ENCODE data around the gene DUSP21. TPM values are rescaled to one million over a fixed set of nuclear protein-coding genes. Genes with fewer than 3 reads are reported as not detected.

Gene DUSP21
- total and polyA plus RNA-seq, 10 of the 15 experiments (the other 5 are each of a cell fraction or from before 2014, with no cell fraction given), result not detected

- RAD21 ChIA-PET (ENCODE audit: unreplicated experiment), result no interaction called here
- CTCF ChIA-PET, result no interaction called here
- H3K27ac ChIP-seq (ENCODE audit: control insufficient read depth, insufficient read depth), result no peak overlapping the region
- POLR2A ChIA-PET, result no interaction called here
- H3K4me1 ChIP-seq (ENCODE audit: control insufficient read depth, insufficient read depth, low read length), result no peaks in the 10 kb centered on the region
- no peak overlapping the region for H3K4me2 ChIP-seq (ENCODE audit: control insufficient read depth, insufficient read depth)
- no peaks in the 10 kb centered on the region for H3K27me3 ChIP-seq (replicated peaks in 1 of 2; ENCODE audit: control insufficient read depth in 2 of 2, insufficient read depth in 2 of 2, low read length in 1 of 2)
- SMC1A ChIA-PET (ENCODE audit: uncharacterized antibody, unreplicated experiment), result no interaction called here
- H3K79me2 ChIP-seq (ENCODE audit: control insufficient read depth, insufficient read depth, low read length), result no peaks in the 10 kb centered on the region
- H3K4me3 ChIP-seq, result no peak overlapping the region
- no peaks in the 10 kb centered on the region for H3K36me3 ChIP-seq (ENCODE audit: control insufficient read depth in 2 of 2, insufficient read depth in 2 of 2, low read length in 1 of 2)
- ATAC-seq (no peak), FAIRE-seq (no peak), DNase-seq (ENCODE audit: low read depth, low spot score) (no peak)
- no peak for TF ChIP-seq SP1 (IDR thresholded peaks at IDR 0.05; ENCODE audit: low read depth, low read length)
- no TSS peak for BruUV-seq (replicated peaks)
- in situ Hi-C loops (cut with MboI), result no loop called here
- no peak overlapping the region for H3K9ac ChIP-seq (ENCODE audit: control insufficient read depth, insufficient read depth, low read length)
- no peaks in the 10 kb centered on the region for H3K9me3 ChIP-seq (replicated peaks; ENCODE audit: control insufficient read depth, insufficient read depth, low read length)
- 41% methylated on average over 2 of the region's 2 CpGs for WGBS (ENCODE audit: insufficient coverage, insufficient replicate concordance, low lambda C conversion rate, missing lambda C conversion rate)
- H4K20me1 ChIP-seq (ENCODE audit: control insufficient read depth, insufficient read depth), result no peaks in the 10 kb centered on the region
- intact Hi-C loops (cut with micrococcal nuclease; ENCODE audit: unreplicated experiment), result no loop called here
- H2AFZ ChIP-seq (ENCODE audit: control insufficient read depth, low read depth, low read length), result no peak overlapping the region
Measured at GRCh38 chrX:44816367-44816766, 27.5 kb upstream of the DUSP21 start.

- CTCF ChIA-PET, result no interaction called here
- no peak for TF ChIP-seq BCLAF1 (IDR thresholded peaks at IDR 0.05)
- no peak for TF ChIP-seq EP300 (IDR thresholded peaks at IDR 0.05; ENCODE audit: borderline replicate concordance in 1 of 2, control insufficient read depth in 1 of 2, low read depth in 2 of 2, low read length in 2 of 2)
- TF ChIP-seq PKNOX1 (IDR thresholded peaks at IDR 0.05), result no peak
- TF ChIP-seq CREB1 (IDR thresholded peaks at IDR 0.05; ENCODE audit: low read depth), result no peak
- no peak for TF ChIP-seq RAD51 (IDR thresholded peaks at IDR 0.05)
- TF ChIP-seq HDAC6 (IDR thresholded peaks at IDR 0.05; ENCODE audit: unreplicated experiment), result no peak
- no peak for TF ChIP-seq RCOR1 (conservative IDR thresholded peaks at IDR 0.05; ENCODE audit: low read depth, low read length)
- no peak for TF ChIP-seq BCL11A (IDR thresholded peaks at IDR 0.05; ENCODE audit: low read depth, low read length)
- TF ChIP-seq SIX5 (IDR thresholded peaks at IDR 0.05; ENCODE audit: low read depth, low read length, severe bottlenecking), result no peak
- TF ChIP-seq FOXM1 (IDR thresholded peaks at IDR 0.05; ENCODE audit: low read depth, low read length), result no peak
- TF ChIP-seq EED (IDR thresholded peaks at IDR 0.05; ENCODE audit: low read depth), result no peak
- no peak for TF ChIP-seq RELA (IDR thresholded peaks at IDR 0.05; ENCODE audit: borderline replicate concordance, partially characterized antibody)
- TF ChIP-seq SMARCA5 (IDR thresholded peaks at IDR 0.05), result no peak
Measured at GRCh38 chrX:44817029-44817428, 26.8 kb upstream of the DUSP21 start.

More at GRCh38 chrX:44817029-44817428, 26.8 kb upstream of the DUSP21 start:
- Histone ChIP-seq H2AFZ (ENCODE audit: control insufficient read depth, low read depth, low read length) (no peak overlapping the region), H3K27ac (ENCODE audit: control insufficient read depth, insufficient read depth) (no peak overlapping the region), H3K9ac (ENCODE audit: control insufficient read depth, insufficient read depth, low read length) (no peak overlapping the region), H3K79me2 (ENCODE audit: control insufficient read depth, insufficient read depth, low read length) (no peaks in the 10 kb centered on the region), H4K20me1 (ENCODE audit: control insufficient read depth, insufficient read depth) (no peaks in the 10 kb centered on the region), H3K4me1 (ENCODE audit: control insufficient read depth, insufficient read depth, low read length) (no peaks in the 10 kb centered on the region), H3K9me3 (replicated peaks; ENCODE audit: control insufficient read depth, insufficient read depth, low read length) (no peaks in the 10 kb centered on the region; the same call in 2 of the 3 replicates), H3K4me3 (no peak overlapping the region), H3K36me3 (ENCODE audit: control insufficient read depth in 2 of 2, insufficient read depth in 2 of 2, low read length in 1 of 2) (no peaks in the 10 kb centered on the region), H3K27me3 (replicated peaks in 1 of 2; ENCODE audit: control insufficient read depth in 2 of 2, insufficient read depth in 2 of 2, low read length in 1 of 2) (no peaks in the 10 kb centered on the region), H3K4me2 (ENCODE audit: control insufficient read depth, insufficient read depth) (no peak overlapping the region)
- DNase-seq (ENCODE audit: low read depth, low spot score), result no peak
- no peak for ATAC-seq
- ChIA-PET SMC1A (ENCODE audit: uncharacterized antibody, unreplicated experiment) (no interaction called here), RAD21 (ENCODE audit: unreplicated experiment) (no interaction called here), POLR2A (no interaction called here)
- intact Hi-C loops (cut with micrococcal nuclease; ENCODE audit: unreplicated experiment), result no loop called here
- in situ Hi-C loops (cut with MboI), result no loop called here
- no peak for FAIRE-seq
- no TSS peak for BruUV-seq (replicated peaks)
- whole genome bisulfite sequencing (ENCODE audit: insufficient coverage, insufficient replicate concordance, low lambda C conversion rate, missing lambda C conversion rate), result 54% methylated on average over 7 of the region's 7 CpGs
